SK-N-SH treated with all-trans-retinoic acid at 6 μM for 48 hours (cell line): ENCODE measurements around the gene MGAT5B.

Experiments
- ISL1 ChIP-seq: fragments of 250-450 bp; sonication (Bioruptor Pico); IDR thresholded peaks from 2 replicates; pipeline ENCODE4 v2.1.2; 2022; ENCODE audit warnings: mild to moderate bottlenecking, moderate library complexity
- PATZ1 ChIP-seq: fragments of 250-450 bp; sonication (Bioruptor Pico); IDR thresholded peaks from 2 replicates; pipeline ENCODE4 v1.8.0; 2020; ENCODE audit warnings: mild to moderate bottlenecking, moderate library complexity, borderline replicate concordance
- POU6F1 ChIP-seq: fragments of 250-450 bp; sonication (Bioruptor Pico); IDR thresholded peaks from 2 replicates; pipeline ENCODE4 v1.8.0; 2021; ENCODE audit warnings: low read depth, mild to moderate bottlenecking, moderate library complexity, borderline replicate concordance
- RARB ChIP-seq: fragments of 250-450 bp; sonication (Bioruptor Pico); IDR thresholded peaks from 2 replicates; pipeline ENCODE4 v1.8.0; 2021; ENCODE audit warnings: mild to moderate bottlenecking, moderate library complexity
- TCF4 ChIP-seq: fragments of 250-450 bp; sonication (Bioruptor Pico); IDR thresholded peaks from 2 replicates; pipeline ENCODE4 v1.8.0; 2021; ENCODE audit warnings: mild to moderate bottlenecking, moderate library complexity, borderline replicate concordance

- TF ChIP-seq TCF4 (no peak), POU6F1 (CRISPR knock-in tag) (no peak), RARB (CRISPR knock-in tag) (no peak), PATZ1 (CRISPR knock-in tag) (no peak), ISL1 (no peak)
These were observed 15.7 kb downstream of the MGAT5B start for GRCh38 chr17:76883744-76884525.
